Activated CD8-positive, alpha-beta memory T cell treated with anti-CD3 and anti-CD28 coated beads, Interleukin-2, amount 50 U/mL, for 48 hours (primary cell): ENCODE results near the gene GAS2.

ENCODE experiments used
- DNase-seq: peaks from one replicate; pipeline ENCODE4 v3.0.0-alpha.2; 2020

GAS2 gene

GRCh38 chr11:22674470-22675439 lies 8.3 kb downstream of the GAS2 start:
- DNase-seq, result no peak

GRCh38 chr11:22677153-22677903 lies 10.9 kb downstream of the GAS2 start:
- DNase-seq, result no peak

GRCh38 chr11:22680628-22681027 lies 14.2 kb downstream of the GAS2 start:
- DNase-seq, result no peak

- DNase-seq, result no peak
These were observed 14.9 kb downstream of the GAS2 start for GRCh38 chr11:22681281-22681812.

- DNase-seq, result no peak
These were observed 17.7 kb downstream of the GAS2 start for GRCh38 chr11:22684082-22684481.

GRCh38 chr11:22685111-22685510 lies 18.7 kb downstream of the GAS2 start:
- DNase-seq, result no peak

- no peak for DNase-seq
These were observed 22.5 kb downstream of the GAS2 start for GRCh38 chr11:22688914-22689313.

GRCh38 chr11:22690257-22690656 lies 23.8 kb downstream of the GAS2 start:
- DNase-seq, result no peak

- DNase-seq, result no peak
These were observed 24.5 kb downstream of the GAS2 start for GRCh38 chr11:22690871-22691270.

- DNase-seq, result no peak
These were observed 33.0 kb downstream of the GAS2 start for GRCh38 chr11:22699388-22699787.

GRCh38 chr11:22702031-22702430 lies 35.6 kb downstream of the GAS2 start:
- no peak for DNase-seq

GRCh38 chr11:22703040-22703439 lies 36.6 kb downstream of the GAS2 start:
- DNase-seq, result no peak

GRCh38 chr11:22703591-22703990 lies 37.2 kb downstream of the GAS2 start:
- no peak for DNase-seq

- no peak for DNase-seq
These were observed 40.9 kb downstream of the GAS2 start for GRCh38 chr11:22707119-22707899.

GRCh38 chr11:22711071-22711770 lies 44.8 kb downstream of the GAS2 start:
- DNase-seq, result no peak

- no peak for DNase-seq
These were observed 45.5 kb downstream of the GAS2 start for GRCh38 chr11:22711880-22712279.

- no peak for DNase-seq
These were observed 46.9 kb downstream of the GAS2 start for GRCh38 chr11:22713336-22713735.

- DNase-seq, result no peak
These were observed 49.6 kb downstream of the GAS2 start for GRCh38 chr11:22715971-22716370.

- DNase-seq, result no peak
These were observed 54.0 kb downstream of the GAS2 start for GRCh38 chr11:22720457-22720856.

GRCh38 chr11:22723274-22723673 lies 56.9 kb downstream of the GAS2 start:
- DNase-seq, result no peak

- no peak for DNase-seq
These were observed 58.7 kb downstream of the GAS2 start for GRCh38 chr11:22725079-22725478.
